GM18511 (cell line): ENCODE measurements around the gene C12orf57.

Experiments used
- ATAC-seq: cut with Tn5 transposase; IDR thresholded peaks from one replicate; pipeline ENCODE4 v1.9.1; 2021; ENCODE audit warnings: mild to moderate bottlenecking, moderate library complexity; ENCODE audit not compliant: unreplicated experiment

Gene C12orf57

DNA sequence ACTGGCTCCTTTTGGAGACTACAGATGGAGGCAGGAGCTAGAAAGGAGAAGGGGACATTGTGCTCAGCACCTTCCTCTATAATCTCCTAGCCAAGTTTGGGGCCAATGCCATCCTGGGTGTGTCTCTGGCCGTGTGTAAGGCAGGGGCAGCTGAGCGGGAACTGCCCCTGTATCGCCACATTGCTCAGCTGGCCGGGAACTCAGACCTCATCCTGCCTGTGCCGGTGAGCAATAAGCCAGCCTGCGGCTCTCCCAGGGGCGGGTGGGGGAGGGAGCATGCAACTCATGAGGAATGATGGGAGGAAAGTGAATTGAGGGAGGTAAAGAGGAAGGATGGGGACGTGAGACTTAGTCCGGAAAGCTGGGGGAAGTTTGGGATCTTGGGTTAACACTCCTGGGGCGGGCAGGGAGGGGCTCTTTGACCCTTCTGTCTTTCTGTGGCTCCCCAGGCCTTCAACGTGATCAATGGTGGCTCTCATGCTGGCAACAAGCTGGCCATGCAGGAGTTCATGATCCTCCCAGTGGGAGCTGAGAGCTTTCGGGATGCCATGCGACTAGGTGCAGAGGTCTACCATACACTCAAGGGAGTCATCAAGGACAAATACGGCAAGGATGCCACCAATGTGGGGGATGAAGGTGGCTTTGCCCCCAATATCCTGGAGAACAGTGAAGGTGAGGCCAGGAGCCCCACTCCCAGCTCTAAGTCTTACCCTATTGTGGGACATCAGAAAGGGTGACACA lies 26.2 kb upstream of the C12orf57 start:
- no peak for ATAC-seq

- ATAC-seq, result no peak
Observed at GRCh38 chr12:6919588-6919987, 24.2 kb upstream of the C12orf57 start.

DNA sequence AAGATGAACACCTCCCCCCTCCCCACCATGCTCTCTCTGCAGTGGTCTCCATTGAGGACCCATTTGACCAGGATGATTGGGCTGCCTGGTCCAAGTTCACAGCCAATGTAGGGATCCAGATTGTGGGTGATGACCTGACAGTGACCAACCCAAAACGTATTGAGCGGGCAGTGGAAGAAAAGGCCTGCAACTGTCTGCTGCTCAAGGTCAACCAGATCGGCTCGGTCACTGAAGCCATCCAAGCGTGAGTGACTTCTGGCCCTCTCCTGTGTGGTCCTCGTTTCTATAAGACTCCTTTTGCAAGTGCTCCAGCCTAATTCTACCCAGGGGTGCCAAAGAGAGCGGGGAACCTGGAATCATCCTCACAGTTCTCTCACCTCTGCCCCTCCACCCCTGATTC lies 22.3 kb upstream of the C12orf57 start:
- ATAC-seq, result no peak

GRCh38 chr12:6921996-6922946 lies 21.6 kb upstream of the C12orf57 start:
- no peak for ATAC-seq

DNA sequence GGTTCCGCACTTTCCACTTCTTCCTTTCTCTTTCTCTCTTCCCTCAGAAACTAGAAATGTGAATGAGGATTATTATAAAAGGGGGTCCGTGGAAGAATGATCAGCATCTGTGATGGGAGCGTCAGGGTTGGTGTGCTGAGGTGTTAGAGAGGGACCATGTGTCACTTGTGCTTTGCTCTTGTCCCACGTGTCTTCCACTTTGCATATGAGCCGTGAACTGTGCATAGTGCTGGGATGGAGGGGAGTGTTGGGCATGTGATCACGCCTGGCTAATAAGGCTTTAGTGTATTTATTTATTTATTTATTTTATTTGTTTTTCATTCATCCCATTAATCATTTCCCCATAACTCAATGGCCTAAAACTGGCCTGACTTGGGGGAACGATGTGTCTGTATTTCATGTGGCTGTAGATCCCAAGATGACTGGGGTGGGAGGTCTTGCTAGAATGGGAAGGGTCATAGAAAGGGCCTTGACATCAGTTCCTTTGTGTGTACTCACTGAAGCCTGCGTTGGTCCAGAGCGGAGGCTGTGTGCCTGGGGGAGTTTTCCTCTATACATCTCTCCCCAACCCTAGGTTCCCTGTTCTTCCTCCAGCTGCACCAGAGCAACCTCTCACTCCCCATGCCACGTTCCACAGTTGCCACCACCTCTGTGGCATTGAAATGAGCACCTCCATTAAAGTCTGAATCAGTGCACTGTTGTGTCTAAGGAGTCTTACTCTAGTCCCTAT lies 20.7 kb upstream of the C12orf57 start:
- ATAC-seq, result no peak

DNA sequence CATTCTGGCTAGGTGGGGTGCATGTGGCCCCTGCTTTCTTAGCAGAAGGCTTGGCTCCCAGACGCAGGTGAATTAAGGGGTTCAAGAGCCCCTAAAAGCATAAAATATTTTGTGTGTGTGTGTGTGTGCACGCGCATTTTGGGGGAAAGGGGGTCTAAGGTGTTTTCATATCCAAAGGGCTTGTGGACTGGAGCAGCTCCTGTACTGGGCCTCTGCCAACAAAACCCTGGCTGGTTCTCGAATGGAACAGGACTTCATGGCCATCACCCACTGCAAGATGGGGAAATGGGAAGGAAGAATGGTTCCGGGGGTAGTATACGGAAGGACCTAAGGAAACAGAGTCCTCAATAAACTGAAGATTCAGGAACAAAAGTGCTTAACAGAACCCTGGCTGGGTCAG lies 20.0 kb upstream of the C12orf57 start:
- ATAC-seq, result no peak

- no peak for ATAC-seq
Observed at GRCh38 chr12:6925239-6925539, 18.6 kb upstream of the C12orf57 start.

GRCh38 chr12:6925540-6926279 lies 18.1 kb upstream of the C12orf57 start:
- no peak for ATAC-seq

GRCh38 chr12:6927379-6928021 lies 16.3 kb upstream of the C12orf57 start, which contains the start of gene ATN1:
Gene ATN1, plus strand, starts transcription at chr12:6927959. Its CDS starts 6,043 bp downstream, at chr12:6934002.
- no peak for ATAC-seq

DNA sequence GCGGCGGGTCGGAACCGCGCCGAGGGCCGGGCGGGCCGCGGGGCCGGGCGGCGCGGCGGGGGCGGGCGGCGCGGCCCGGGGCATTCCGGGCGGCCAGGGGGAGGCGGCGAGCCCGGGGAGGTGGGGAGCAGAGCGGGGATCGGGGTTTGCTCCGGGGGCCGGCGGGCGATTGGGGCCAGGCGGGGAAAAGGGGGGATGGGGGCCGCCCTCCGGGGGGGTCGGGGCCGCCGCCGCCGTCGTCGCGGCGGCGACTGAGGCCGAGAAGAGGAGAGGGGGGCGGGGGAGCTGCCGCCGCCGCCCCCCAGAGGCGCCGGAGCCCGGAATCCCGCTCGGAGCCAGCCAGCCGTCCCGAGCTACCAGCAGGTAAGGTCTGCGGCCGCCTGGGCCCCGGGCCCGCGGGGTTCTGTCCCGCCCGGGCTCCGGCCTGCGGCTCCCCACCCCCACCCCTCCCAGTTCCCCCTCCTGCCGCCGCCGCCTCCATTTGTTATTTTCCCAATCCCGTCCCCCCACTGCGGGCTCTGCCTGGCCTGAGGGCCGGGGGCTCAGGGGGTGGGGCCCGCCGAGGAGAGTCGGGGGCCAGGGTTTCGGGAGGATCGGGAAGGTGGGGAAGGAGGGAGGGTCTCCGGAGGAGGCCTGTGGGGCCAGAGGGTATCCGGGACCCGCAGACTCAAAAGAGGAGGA lies 15.7 kb upstream of the C12orf57 start:
- no peak for ATAC-seq

DNA sequence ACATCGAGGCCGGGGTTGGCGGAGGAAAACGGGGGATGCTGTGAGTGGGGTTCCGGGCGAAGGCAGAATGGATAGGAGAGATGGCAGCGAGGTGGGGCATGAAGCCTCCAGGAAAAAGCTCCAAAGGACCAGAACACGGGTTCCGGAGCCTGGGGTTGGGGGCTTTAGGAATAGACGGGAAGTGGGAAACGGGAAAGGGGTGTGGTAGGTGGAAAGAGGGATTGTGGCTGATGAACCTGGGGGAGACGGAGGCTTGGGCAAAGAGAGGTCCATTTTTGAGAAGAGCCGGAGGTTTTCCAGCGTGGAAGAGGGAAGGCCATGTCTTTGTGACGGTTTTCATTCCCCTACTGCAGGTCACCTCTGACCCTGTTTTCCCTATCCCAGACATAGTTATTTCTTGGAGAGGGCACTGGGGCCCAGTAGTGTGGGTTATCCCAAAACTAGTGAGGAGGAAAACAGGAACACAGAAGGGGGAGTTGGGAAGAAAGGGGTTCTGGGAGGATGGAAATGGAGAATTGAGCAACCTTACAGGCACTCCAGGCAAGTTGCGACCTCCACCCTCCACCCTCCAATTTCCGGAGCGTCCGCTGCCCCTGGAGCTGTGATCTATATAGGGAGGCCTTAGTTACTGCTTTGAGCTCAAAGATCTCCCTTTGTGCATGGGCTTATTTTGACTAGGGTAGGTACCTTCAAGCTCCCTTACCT lies 15.0 kb upstream of the C12orf57 start:
- no peak for ATAC-seq

- ATAC-seq, result no peak
Observed at GRCh38 chr12:6929466-6930452, 14.1 kb upstream of the C12orf57 start.

DNA sequence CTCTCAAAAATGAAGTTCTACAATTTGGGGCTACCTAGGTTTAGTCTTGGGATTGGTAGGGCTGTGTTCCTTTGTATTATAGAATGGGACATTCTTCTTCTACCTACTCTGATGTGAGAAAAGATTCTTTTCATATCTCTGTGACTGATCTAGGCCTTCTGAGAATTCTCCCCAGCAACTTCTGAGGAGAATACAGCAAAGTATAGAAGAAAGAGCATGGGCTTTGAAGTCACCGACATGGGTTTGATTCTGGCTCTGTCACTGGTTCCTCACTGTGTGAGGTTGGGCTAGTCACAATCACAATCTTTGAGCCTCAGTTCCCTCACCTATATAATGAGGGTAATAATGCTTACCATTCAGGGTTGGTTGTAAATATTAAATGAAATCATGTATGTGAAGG lies 11.1 kb upstream of the C12orf57 start:
- no peak for ATAC-seq

DNA sequence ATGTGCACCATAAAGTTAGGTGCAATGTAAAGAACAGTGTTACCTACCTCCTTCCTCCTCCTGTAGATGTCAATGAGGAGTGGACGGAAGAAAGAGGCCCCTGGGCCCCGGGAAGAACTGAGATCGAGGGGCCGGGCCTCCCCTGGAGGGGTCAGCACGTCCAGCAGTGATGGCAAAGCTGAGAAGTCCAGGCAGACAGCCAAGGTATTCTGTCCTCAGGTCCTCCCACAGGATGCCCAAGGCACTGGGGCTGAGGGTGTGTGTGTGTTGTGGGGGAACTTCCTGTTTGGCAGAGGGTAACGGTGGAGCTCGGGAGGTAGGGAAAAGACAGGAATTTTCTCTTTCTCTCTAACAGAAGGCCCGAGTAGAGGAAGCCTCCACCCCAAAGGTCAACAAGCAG lies 9.7 kb upstream of the C12orf57 start:
- no peak for ATAC-seq

- ATAC-seq, result no peak
Observed at GRCh38 chr12:6935371-6936193, 8.2 kb upstream of the C12orf57 start.

DNA sequence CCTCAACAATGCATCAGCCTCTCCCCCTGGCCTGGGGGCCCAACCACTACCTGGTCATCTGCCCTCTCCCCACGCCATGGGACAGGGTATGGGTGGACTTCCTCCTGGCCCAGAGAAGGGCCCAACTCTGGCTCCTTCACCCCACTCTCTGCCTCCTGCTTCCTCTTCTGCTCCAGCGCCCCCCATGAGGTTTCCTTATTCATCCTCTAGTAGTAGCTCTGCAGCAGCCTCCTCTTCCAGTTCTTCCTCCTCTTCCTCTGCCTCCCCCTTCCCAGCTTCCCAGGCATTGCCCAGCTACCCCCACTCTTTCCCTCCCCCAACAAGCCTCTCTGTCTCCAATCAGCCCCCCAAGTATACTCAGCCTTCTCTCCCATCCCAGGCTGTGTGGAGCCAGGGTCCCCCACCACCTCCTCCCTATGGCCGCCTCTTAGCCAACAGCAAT lies 7.6 kb upstream of the C12orf57 start:
- no peak for ATAC-seq
